GM12892 (cell line): Measurements from ENCODE around the gene EPHA1.
"Not testable (repeated sequence)": the region's sequence is repeated elsewhere in the genome, so short reads cannot be mapped to it uniquely, and the experiment has no call there.

Experiments used
- DNase-seq: peaks from one replicate; pipeline ENCODE4 v3.0.0; 2011; ENCODE audit not compliant: insufficient read length
- FAIRE-seq: peaks from 2 replicates; lab custom pipeline; 2011; peaks lifted over from hg19 to GRCh38; lab: Jason Lieb, UNC
- POLR2A ChIP-seq: IDR thresholded peaks from 2 replicates; pipeline ENCODE4 v1.6.1; 2011; ENCODE audit warnings: low read depth, low read length, control low read depth
- POLR2AphosphoS5 ChIP-seq: IDR thresholded peaks from 2 replicates; pipeline ENCODE4 v1.6.1; 2011; ENCODE audit warnings: low read depth, low read length, control low read depth
- TAF1 ChIP-seq: IDR thresholded peaks from 2 replicates; pipeline ENCODE4 v1.6.1; 2011; ENCODE audit warnings: low read depth, mild to moderate bottlenecking, control low read depth, low read length, borderline replicate concordance

Gene EPHA1

GRCh38 chr7:143411976-143412708 is 3.5 kb upstream of the EPHA1 start:
- FAIRE-seq = no peak
- no peak for DNase-seq
- TF ChIP-seq POLR2AphosphoS5 (no peak), POLR2A (no peak), TAF1 (no peak)

DNA sequence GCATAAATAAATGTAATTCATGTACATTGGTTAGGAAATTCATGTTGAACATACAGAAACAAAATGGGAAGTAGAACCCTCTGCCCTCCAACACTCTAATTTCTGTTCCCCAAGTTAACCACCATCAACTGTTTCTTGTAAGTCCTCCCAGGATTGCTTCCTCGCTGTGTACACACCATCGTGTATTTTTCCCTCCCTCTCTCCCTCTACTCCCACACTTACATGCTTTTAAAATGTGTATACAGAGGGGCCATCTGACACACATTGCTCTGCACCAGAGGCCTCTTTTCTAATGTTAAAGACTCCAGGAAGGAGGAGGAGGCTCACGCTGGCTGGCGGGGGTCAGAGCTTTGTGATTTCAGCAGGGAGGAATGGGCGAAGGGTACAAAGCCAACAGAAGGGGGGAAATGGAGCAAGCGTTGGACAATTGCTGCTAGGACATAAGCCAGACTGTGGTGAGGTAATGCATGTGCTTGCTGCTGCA is 1.9 kb upstream of the EPHA1 start:
- FAIRE-seq (no peak), DNase-seq (no peak)
- TF ChIP-seq POLR2AphosphoS5 (no peak), TAF1 (no peak), POLR2A (no peak)

DNA sequence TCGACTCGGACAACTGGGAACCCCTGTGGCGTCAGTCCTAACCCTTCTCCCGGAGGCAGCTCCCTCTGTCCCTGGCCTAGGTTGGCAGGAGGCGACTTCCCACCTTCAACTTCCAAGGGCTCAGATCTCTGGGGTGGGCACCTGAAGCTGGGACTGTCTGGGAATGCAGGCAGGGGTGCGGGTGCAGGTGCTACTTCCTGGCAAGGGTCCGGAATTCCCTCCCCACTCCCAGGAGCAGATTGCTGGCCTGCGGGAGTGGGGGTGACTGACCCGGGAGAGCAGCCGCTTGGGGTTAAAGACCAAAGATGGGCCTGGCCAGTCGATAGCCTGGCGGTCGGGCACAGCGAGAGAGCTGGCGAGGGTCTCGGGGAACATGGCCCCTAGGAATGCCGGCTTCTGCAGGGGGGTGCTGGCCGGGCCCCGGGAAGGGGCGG is 387 bp downstream of the EPHA1 start:
- no peak for TF ChIP-seq POLR2A
- TF ChIP-seq TAF1 = no peak
- TF ChIP-seq POLR2AphosphoS5 = no peak
- DNase-seq (no peak), FAIRE-seq (no peak)

GRCh38 chr7:143407287-143408251 is 1.1 kb downstream of the EPHA1 start:
- TF ChIP-seq POLR2A (no peak), TAF1 (no peak), POLR2AphosphoS5 (no peak)
- FAIRE-seq = no peak
- no peak for DNase-seq

DNA sequence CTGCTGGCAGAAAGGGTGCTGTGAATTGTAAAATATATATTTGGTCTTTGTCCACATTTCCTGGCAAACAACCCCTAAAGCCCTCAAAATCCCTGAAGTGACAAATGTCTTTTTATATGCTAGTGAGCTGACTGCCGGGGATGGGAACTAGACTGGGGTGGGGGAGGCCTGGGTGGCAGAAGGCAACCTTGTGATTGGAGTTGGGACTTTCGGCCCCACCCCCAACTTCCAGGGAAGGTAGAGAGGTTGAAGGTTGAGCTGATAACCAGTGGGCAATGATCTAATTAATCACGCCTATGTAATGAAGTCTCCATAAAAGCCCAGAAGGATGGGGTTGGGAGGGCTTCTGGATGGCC is 2.7 kb downstream of the EPHA1 start:
- FAIRE-seq (no peak), DNase-seq (no peak)
- TF ChIP-seq POLR2A = no peak
- TF ChIP-seq POLR2AphosphoS5 = no peak
- no peak for TF ChIP-seq TAF1

- FAIRE-seq (no peak), DNase-seq (no peak)
- no peak for TF ChIP-seq POLR2A
- TF ChIP-seq TAF1 = no peak
- no peak for TF ChIP-seq POLR2AphosphoS5
Observed at GRCh38 chr7:143405173-143406001, 3.3 kb downstream of the EPHA1 start.

DNA sequence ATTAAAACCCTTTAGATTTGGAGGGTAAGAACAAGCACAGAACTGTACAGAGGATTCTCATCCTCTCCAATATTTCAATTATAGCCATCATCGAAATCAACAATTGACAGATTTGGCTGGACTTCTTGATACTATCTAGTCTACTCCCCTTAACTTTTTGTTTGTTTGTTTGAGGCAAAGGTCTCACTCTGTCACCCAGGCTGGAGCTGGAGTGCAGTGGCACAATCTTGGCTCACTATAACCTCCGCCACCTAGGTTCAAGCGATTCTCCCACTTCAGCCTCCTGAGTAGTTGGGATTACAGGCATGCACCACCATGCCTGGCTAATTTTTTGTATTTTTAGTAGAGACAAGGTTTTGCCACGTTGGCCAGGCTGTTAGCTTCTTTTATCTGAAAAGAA is 6.4 kb downstream of the EPHA1 start:
- not testable (repeated sequence) for FAIRE-seq, DNase-seq

DNA sequence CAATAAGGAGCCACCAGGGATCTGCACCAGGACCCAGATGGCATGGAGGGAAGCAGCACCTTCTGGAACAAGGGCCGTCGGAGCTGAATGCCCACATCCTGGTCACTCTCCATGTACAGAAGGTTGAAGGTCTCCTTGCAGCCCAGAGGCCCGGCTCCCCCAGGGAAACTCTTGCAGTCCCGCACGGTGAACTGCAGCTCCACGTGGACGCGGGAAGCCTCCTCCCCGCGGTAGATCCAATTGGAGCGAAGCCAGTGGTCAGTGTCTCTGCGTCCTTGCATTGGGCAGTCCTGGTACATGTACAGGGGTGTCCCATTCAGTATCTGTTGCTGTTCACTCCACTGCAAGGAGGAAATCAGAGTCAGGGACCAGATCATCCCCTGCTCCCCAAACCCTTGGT is 7.4 kb downstream of the EPHA1 start:
- FAIRE-seq (no peak), DNase-seq (no peak)
- TF ChIP-seq POLR2AphosphoS5 (no peak), POLR2A (no peak), TAF1 (no peak)

- DNase-seq (no peak), FAIRE-seq (no peak)
- TF ChIP-seq POLR2AphosphoS5 (no peak), TAF1 (no peak), POLR2A (no peak)
Observed at GRCh38 chr7:143399642-143400041, 9.0 kb downstream of the EPHA1 start.

- TF ChIP-seq TAF1 (no peak), POLR2AphosphoS5 (no peak), POLR2A (no peak)
- no peak for DNase-seq
- no peak for FAIRE-seq
Observed at GRCh38 chr7:143399151-143399550, 9.5 kb downstream of the EPHA1 start.

DNA sequence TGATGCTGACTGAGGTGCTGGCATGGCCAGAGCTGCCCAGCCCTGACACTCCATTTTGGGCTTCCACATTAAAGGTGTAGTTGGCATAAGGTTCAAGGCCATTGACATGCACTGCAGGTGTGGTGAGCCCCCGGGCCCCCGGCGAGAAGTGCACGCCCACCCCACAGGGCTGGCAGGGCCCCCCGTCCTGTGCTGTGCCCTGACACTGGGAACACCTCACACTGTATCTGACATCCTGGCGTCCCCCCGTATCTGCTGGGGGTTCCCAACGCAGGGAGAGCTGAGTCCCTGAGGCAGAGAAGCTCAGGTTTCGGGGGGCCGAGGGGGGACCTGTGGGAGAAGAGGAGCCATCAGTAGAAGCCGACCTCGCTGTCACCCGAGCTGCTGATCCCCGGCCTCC is 10.0 kb downstream of the EPHA1 start:
- DNase-seq (no peak), FAIRE-seq (no peak)
- TF ChIP-seq POLR2AphosphoS5 = no peak
- TF ChIP-seq POLR2A = no peak
- TF ChIP-seq TAF1 = no peak
